Cardiac septum (tissue), 1 donor: ENCODE results near the gene SLC25A19. TPM values are rescaled to one million over a fixed set of nuclear protein-coding genes. Genes with fewer than 3 reads are reported as not detected.
"Not testable (repeated sequence)": the region's sequence is repeated elsewhere in the genome, so short reads cannot be mapped to it uniquely, and the experiment has no call there.

Source experiments
- DNase-seq: peaks from one replicate; pipeline ENCODE4 v3.0.0-alpha.2; 2020; ENCODE audit warnings: low spot score
- intact Hi-C: fragments of 100-400 bp; cut with DNase I; formaldehyde crosslinking; loops from one replicate; pipeline ENCODE4 v1.14.0; 2022
- total RNA-seq: library from RNA; stranded (reverse); fragmentation: NEBNext Ultra II Directional; extraction: Animal tissue kit (Norgen Biotek cat#: 25700); gene quantifications from one replicate; pipeline ENCODE4 v1.2.1, GENCODE V29; 2021
- donor health status: DM: no; HTN: no; CAD: no.

The SLC25A19 gene
- total RNA-seq, 1 donor from 2014 or later, result 8.5 TPM

DNA sequence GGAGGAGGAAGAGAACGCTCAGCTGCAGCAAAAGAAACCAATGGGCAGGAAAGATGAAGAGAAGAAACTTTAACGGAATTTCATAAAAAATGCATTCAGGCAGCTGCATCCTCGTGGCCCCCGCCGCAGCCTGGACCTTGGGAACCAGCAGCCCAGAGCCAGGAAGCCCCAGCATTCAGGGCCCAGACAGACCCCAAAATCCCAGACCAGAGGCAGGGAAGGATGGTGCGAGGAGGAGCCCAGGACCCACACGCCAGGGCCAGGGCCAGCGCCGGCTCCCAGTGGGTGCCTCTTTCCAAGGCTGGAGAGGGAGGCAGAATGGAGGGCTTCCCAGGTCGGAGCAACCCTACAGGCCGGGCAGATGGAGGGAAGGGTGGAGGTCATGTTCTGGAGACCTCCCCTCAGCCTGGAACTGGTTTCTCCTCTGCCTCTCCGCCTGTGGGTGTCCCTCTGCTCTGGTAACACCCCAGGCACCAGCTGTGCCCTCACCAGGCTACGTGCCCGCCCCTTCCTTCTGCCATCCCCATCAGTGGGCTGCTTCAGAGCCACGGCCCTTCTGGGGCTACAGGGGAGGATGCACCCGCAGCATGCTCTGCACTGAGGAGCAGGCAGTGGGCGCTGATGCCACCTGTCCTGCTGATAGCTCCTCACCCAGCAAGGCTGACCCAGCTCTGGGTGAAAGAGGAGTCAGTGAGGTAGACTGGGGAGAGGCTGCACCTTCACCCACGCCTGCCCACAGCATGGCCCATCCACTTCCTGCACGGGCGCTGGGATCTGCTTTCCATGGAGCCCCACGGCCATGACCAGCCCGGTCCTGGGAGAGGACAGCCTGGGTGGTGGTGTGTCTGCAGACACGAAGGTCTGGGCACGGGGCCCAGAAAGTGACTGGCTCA, 17.0 kb downstream of the SLC25A19 start:
- intact Hi-C loops, result loop anchor here (5.0 kb wide), 2 partner anchors 140 to 245 kb away; partner anchors contain the start of genes CASKIN2 and TSEN54
- no peak for DNase-seq

DNA sequence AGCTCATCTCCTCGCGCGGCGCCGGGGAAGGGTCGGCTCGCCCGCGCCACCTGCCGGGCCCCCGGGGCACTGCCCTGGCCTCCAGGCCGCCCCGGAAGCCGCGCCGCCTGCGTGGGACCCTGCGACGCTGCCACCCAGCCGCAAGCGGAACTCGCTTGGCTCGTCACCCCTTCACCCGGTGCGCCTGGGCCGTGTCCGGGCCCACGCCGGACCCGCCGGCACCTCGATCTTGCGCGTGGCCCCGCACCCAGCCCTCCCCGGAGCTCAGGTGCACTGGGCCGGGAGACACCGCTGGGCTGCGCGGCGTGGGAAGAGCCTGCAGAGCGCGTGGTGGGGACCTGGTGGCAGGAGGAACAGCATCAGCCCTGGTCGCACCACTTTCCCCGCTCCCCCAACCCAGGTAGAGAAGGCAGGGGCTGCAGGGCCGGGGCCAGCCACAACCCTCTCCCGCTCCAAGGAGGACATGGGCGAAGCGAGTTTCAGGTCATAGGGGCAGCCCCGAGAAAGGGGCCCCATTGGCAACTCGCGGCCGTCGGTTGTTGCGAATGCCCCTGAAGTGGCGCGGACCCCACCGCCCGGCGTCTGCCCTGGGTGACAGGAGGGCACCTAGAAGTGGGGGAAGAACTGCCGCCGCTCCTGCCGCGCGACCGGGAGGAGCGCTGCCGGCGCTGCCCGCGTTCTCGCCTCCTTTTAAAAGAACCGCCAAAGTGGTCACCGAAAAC, 17.8 kb downstream of the SLC25A19 start:
- intact Hi-C loops, result loop anchor here (5.0 kb wide), 2 partner anchors 141 to 246 kb away; partner anchors contain the start of genes CASKIN2 and TSEN54

DNA sequence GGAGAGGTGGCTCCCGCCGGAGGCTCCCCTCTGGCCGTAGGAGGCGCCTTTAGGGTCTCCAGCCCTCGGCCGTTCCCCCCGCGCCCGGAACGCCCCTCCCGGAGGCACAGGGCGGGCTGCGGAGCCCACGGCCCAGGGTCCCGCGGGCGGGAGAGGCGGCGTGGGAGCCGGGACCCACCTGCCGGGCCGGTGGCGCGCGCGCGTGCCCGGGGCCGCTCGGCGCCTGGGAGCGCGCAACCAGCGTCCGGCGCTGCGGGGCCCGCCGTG, 18.3 kb downstream of the SLC25A19 start, which contains the start of gene MIF4GD:
MIF4GD (minus strand) TSS at position 266 of the 267 bp plus-strand sequence. CDS start 1,036 bp downstream, outside the sequence.
- DNase-seq, result no peak
- intact Hi-C loops, result loop anchor here (5.0 kb wide), 2 partner anchors 141 to 246 kb away; partner anchors contain the start of genes CASKIN2 and TSEN54

More for the DNA sequence above, 17.8 kb downstream of the SLC25A19 start:
- peak; percentile 94 for DNase-seq

DNA sequence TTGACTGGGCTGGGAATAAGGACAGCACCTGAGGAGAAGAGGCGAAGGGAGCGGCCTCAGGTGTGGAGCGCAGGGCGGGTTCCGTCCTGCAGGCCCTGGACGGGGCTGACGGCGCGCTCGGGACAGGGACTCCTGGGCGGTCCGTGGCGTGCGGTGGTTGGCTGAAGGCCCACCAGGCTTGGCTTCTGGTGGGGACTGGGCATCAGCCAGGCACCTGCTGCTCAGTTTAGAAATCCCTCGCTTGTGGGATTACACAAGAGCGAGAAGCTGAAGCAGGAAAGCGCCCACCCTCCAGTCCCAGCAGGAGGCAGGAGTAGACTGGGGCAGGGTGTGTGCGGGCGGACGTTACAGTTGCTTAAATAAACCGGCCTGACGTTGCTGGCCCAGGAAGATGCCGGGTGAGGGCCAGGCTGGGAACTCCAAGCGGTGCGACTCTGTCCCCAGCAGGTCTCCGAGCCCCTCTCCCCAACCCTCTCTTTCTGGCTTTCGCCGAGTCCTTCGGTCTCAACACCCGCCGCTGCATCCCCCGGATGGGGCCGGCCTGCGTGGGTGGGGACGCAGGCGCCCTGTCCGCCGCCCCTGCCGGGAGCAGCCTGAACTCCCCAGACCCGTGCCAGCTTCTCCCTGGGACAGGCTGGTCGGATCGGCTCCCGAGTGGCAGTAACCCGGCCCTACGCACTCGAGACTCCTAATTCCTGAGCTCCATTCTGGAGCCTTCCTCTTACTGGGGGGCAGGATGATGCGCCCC, 18.8 kb downstream of the SLC25A19 start:
- intact Hi-C loops, result loop anchor here (5.0 kb wide), 2 partner anchors 142 to 247 kb away; partner anchors contain the start of genes CASKIN2 and TSEN54
- DNase-seq, result peak; percentile 86

DNA sequence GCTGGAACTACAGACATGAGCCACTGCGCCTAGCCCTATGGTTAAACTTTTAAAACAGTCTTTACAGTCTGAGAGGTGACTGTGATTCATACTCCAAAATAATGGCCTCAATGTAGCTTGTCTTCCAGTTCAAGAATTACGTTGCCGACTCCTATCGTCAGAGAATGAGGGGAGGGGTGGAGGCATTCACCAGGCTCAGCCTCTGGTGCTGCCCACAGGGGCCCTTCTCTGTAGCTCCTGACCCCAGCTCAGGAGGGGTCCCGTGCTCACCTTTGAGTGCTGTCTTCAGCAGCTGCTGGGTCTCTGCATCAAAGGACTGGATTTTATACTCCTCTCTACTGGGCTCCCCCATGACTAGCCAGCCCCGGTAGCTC, 19.4 kb downstream of the SLC25A19 start:
- intact Hi-C loops, result loop anchor here (5.0 kb wide), 2 partner anchors 142 to 247 kb away; partner anchors contain the start of genes CASKIN2 and TSEN54
- DNase-seq, result no peak

DNA sequence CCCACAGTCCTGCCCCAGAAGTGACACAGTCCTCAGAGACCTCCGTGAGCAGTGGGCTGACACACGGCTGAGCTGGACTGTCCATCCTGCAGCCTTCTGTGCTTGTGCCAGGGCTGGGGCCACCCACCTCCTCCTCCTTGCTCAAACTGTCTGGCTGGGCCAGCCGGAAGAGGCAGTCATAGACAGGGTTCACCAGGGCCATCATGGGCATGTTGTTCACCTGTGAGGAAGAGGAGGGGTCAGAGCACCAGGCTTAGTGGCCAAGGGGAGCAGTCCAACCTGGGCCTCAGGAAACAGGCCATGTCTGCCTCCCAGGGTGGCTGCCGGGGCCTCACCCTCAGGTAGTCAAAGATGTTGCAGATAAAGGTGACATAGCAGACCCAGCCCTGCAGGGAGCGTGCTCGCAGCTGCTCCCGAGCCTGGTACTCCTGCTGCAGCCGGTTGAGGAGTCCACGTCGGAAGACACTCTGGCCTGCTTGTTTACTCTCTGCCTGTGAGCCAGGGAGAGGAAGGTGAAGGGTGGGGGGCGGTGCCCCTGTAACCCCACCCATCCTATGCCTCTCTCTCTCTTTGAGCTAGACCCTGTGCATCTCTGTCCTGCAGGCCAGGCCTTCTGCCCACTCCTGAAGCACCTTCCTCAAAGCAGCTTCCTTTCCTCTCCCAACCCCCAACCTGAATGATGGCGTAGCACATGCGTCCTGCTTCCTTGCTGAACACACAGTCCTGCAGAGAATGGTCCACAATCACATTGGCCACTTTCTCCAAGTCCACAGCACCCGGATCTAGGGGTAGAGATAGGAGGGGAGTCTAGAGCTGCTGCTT, 21.6 kb downstream of the SLC25A19 start:
- no peak for DNase-seq
- intact Hi-C loops, result no loop called here

DNA sequence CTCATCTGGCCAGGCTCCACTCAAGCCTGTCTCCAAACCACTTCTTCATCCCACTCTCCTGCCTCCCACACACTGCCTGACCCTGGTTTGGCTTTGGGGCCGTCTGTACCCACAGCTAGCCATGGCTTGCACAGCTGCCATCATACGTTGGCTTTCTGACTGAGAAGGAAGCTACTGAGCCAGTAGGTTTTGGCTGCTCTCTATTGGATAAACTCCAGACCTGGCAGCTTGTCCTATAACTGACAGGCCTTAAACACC, 22.2 kb downstream of the SLC25A19 start:
- intact Hi-C loops, result no loop called here
- no peak for DNase-seq

DNA sequence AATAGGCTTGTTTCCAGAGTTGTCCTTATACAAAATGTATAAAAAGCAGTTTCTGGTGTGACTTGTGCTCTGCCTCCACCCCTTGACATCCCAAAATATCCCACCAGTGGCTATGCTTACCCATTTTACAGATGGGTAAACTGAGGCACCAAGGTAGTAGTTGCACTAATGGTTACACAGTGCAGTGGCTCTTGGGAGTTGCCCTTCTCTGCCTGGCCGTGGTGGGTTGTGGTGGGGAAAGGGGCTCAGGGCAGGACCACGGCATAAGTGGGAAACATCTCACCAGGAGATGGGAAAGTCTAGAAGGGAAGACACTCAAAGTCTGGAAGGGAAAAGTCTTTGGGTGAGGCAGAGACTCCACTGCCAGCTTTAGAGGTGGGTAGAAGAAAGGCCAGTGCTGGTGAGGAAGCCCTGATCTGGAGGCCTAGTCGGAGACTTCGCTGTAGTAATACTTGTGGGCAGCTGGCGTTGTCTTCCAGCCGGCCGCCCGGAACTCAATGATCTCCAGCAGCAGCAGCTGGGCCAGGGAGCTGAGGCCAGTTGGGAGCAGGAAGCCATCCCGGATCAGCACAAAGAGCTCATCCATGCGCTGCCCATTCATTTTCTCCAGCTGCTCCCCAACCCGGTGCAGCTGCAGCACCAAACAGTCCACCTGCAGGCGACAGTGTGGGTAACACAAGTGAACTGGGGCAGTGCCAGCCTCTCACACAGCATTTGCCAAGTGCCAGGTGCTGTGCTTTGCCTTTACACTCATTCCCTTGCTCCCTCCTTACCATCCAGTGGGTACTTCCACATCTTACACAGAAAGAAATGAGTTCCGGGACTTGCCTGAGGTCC, 22.7 kb downstream of the SLC25A19 start:
- no peak for DNase-seq
- intact Hi-C loops, result no loop called here

DNA sequence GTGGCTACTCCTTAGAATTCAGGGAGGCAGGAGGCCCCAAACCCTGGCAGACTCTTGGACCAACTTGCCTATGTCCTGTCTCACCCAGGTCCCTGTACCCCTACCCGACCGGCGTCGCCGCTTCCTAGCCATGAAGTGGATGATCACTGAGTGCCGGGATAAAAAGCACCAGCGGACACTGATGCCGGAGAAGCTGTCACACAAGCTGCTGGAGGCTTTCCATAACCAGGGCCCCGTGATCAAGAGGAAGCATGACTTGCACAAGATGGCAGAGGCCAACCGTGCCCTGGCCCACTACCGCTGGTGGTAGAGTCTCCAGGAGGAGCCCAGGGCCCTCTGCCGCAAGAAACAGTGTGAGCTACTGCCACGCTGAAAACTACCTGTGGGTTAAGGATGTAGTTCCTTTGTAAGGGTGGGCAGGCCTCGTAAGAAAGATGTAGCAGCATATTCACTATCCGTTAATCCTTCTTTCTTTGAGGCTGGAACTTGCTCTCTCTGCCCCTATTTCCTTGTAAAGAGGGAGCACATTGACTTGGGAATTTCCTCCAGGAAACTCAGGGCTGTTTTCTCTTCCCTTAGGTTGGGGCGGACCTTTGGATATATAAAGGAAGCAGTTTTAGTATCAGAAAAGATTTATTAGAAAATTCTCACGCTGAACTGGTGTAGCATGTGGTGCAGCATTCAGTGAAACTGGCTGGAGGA, 23.5 kb downstream of the SLC25A19 start:
- intact Hi-C loops, result no loop called here
- DNase-seq, result no peak

DNA sequence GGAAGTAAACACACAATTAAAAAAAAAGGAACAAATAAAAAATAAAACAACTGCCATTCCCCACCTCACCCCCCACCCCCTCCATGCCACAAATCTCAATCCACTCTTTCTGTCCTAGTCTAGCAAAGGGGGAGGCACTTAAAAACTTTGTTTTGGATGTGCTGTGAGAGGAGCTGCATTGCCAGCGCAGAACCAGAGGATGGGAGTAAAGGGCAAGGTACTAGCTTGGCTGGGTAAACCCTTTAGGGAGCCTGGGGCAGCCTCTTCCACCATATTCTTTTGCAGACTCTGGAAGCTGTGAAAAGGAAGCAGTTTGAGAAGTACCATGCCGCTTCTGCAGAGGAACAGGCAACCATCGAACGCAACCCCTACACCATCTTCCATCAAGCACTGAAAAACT, 26.2 kb downstream of the SLC25A19 start:
- no peak for DNase-seq
- intact Hi-C loops, result no loop called here

DNA sequence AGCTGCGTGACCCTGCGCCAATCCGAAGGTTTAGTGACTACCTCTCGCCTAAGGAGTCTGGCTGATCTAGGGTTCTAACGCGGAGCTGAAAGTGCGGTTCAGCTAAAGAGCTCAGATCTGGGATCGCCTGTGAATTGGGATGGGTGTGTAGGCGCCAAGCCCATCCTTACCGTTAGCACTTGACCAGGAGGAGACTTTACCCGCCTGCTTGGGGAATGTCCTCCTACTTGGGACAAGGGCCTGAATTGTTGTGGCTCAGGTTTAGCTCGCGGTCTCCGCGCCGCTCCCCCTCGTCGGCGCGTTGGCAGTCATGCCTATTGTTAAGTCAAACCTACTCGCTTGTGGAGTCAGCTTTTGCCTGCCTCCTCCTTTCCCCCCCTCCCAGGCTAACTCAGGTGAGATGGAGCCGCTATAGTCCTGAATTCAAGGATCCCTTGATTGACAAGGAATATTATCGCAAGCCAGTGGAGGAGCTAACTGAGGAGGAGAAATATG, 27.1 kb downstream of the SLC25A19 start:
- DNase-seq, result no peak
- intact Hi-C loops, result no loop called here

DNA sequence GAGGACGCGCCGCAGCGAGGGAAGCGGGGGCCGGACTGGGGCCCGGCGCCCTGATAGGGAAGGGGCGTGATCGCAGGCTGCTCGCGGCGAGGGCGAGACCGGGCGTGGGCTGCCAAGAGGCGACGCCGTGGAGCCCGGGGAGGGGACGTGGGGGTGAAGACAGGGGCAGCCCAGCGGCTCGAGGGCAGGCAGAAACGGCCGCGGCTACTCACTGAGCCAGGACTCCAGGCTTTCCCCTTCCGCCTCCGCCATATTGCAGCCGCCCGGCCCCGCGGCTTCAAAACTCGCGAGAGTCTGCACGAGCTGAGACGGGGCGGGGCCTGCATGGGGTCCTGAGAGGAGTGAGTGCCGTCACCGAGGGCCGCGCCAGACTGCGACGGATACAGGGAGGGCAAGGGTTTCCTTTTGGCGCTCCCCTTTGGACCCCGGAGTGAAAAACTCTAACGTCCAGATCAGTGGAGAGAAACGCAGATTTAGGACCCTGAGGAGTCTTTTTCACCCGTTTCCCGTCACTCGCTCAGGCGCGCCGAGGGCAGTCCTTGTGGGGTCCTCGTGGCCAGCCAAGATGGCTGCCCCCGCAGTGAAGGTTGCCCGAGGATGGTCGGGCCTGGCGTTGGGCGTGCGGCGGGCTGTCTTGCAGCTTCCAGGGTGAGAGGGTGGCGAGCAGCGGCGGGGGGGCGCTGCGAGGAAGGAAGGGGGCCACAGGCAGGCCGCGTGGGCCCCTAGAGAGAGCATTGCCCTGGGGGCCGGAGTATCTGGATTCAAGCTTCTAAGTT, 27.7 kb downstream of the SLC25A19 start, which contains the start of the genes GGA3 and MRPS7:
GGA3 (minus strand) TSS at position 271 of the 776 bp plus-strand sequence; CDS start at position 252, 19 bp downstream.
MRPS7 (plus strand) TSS at position 544 of the 776 bp plus-strand sequence; CDS start at position 566, 22 bp downstream.
- intact Hi-C loops, result no loop called here
- DNase-seq, result peak; percentile 98

DNA sequence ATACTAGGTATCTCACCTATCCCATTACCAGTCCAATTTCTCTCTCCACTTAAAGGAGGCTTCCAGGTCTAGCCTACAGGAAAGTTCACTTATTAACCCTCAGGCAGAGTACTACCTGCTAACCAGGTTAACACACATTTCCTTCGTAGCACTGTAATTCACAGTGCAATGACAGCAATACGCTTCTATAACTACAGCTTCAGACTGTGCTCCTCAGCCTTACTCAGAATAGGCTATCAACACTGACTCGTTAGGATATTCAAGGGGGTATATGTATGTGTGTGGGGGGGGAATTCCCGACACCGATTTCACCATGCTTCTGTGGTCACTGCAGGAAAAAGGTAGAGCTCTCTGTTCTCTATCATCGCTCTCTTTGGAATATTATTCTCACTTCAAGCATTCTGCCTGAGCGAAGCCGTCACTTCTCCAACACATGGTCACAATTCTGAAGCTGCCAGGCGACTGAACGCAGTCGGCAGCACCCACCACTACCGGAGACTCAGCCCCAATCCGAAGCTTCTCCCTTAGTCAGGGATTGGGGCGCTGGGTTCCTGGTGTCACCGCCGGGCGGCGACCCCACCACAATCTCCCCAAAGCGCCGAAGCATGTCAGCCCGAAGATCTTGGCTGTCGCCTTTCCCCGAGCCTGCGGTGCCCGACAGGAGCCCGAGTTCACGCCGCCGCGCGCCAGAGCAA, 28.4 kb downstream of the SLC25A19 start:
- no peak for DNase-seq
- intact Hi-C loops, result no loop called here

DNA sequence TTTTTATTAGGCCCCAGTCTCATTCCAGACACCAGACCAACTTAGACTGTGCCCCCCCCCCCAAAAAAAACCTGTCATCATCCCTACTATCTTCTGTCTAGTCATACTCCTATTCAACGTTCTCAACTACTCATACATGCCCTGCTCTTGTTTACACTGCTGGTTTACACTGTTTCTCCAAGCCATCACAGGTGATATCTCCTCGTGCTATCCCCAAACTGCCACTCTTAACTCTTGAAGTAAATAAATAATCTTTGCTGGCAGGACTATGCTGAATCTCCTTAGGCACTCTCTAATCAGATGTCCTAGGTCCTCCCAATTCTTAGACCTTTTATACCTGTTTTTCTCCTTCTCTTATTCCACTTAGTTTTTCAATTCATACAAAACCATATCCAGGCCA, 32.0 kb downstream of the SLC25A19 start:
- intact Hi-C loops, DNase-seq: not testable (repeated sequence)

DNA sequence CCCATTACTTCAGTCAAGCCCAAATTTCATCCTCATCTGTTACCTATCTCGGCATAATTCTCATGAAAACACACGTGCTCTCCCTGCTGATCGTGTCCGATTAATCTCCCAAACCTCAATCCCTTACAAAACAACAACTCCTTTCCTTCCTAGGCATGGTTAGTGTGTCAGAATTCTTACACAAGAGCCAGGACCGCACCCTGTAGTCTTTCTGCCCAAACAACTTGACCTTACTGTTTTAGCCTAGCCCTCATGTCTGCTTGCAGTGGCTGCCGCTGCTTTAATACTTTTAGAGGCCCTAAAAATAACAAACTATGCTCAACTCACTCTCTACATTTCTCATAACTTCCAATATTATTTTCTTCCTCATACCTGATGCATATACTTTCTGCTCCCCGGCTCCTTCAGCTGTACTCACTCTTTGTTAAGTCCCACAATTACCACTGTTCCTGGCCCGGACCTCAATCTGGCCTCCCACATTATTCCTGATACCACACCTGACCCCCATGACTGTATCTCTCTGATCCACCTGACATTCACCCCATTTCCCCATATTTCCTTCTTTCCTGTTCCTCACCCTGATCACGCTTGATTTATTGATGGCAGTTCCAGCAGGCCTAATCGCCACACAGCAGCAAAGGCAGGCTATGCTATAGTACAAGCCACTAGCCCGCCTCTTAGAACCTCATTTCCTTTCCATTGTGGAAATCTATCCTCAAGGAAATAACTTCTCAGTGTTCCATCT, 33.1 kb downstream of the SLC25A19 start:
- intact Hi-C loops, DNase-seq: not testable (repeated sequence)
